H1 (cell line): Measurements from ENCODE around the gene AFF2. TPM values are rescaled to one million over a fixed set of nuclear protein-coding genes. Genes with fewer than 3 reads are reported as not detected.

Experiments
- CTCF ChIA-PET: fragments of 300-600 bp; sonication (Branson Sonifier 250); formaldehyde crosslinking; loops from one replicate; lab custom pipeline; 2021; ENCODE audit not compliant: partially characterized antibody; lab: Charles Lee
- POLR2A ChIA-PET: fragments of 300-600 bp; sonication (Branson Sonifier 250); formaldehyde crosslinking; loops from one replicate; lab custom pipeline; 2021; ENCODE audit warnings: inconsistent platforms; ENCODE audit not compliant: partially characterized antibody; lab: Charles Lee
- DNase-seq, 2 experiments: peaks; one replicate each; pipeline versions ENCODE4 v3.0.0 to v3.0.0-alpha.2; 2010 to 2022; ENCODE audit warnings: low spot score in 2 of 2, low read depth in 1 of 2, mixed read lengths in 1 of 2
- FAIRE-seq: peaks from 2 replicates; lab custom pipeline; 2011; peaks lifted over from hg19 to GRCh38; lab: Jason Lieb, UNC
- H2AFZ ChIP-seq: 2 replicates; pipeline ENCODE4 v1.8.1; 2012; ENCODE audit warnings: low read length, inconsistent platforms
- H2AK5ac ChIP-seq: 2 replicates; pipeline ENCODE4 v1.6.1; 2013; ENCODE audit warnings: low read depth, low read length
- H2BK120ac ChIP-seq: replicated peaks from 2 replicates; pipeline ENCODE3; 2013; ENCODE audit warnings: low read depth, low read length, inconsistent platforms
- H2BK12ac ChIP-seq: 2 replicates; pipeline ENCODE4 v1.6.1; 2013; ENCODE audit warnings: low read depth, low read length
- H2BK15ac ChIP-seq: 2 replicates; pipeline ENCODE4 v1.6.1; 2013; ENCODE audit warnings: low read length
- H2BK20ac ChIP-seq: 2 replicates; pipeline ENCODE4 v1.6.1; 2013; ENCODE audit warnings: low read length
- H2BK5ac ChIP-seq: 2 replicates; pipeline ENCODE4 v1.6.1; 2013; ENCODE audit warnings: low read depth, low read length
- H3K14ac ChIP-seq: 2 replicates; pipeline ENCODE4 v1.6.1; 2013; ENCODE audit warnings: inconsistent platforms; ENCODE audit not compliant: insufficient read length
- H3K18ac ChIP-seq: 2 replicates; pipeline ENCODE4 v1.6.1; 2013; ENCODE audit warnings: low read length; ENCODE audit errors: extremely low read depth
- H3K23ac ChIP-seq: 2 replicates; pipeline ENCODE4 v1.6.1; 2013; ENCODE audit warnings: inconsistent platforms; ENCODE audit not compliant: insufficient read length
- H3K23me2 ChIP-seq: 2 replicates; pipeline ENCODE4 v1.6.1; 2013; ENCODE audit warnings: low read depth, low read length
- H3K27ac ChIP-seq: 2 replicates; pipeline ENCODE4 v1.6.1; 2011; ENCODE audit warnings: low read depth, low read length, inconsistent platforms
- H3K27me3 ChIP-seq, 4 experiments: replicated peaks in 1 of 4; 1 replicate in 1 of 4; 2 replicates in 3 of 4; pipeline versions ENCODE4 v1.6.1 to v1.8.1; 2011 to 2013; ENCODE audit warnings: low read length in 3 of 4, mild to moderate bottlenecking in 3 of 4, inconsistent platforms in 2 of 4, mixed read lengths in 2 of 4, moderate library complexity in 1 of 4; ENCODE audit not compliant: control insufficient read depth in 3 of 4, insufficient read depth in 3 of 4; ENCODE audit errors: extremely low read depth in 1 of 4
- H3K36me3 ChIP-seq, 4 experiments: 2 replicates each; pipeline versions ENCODE4 v1.6.1 to v1.8.1; 2011 to 2013; ENCODE audit warnings: mild to moderate bottlenecking in 4 of 4, low read length in 3 of 4, moderate library complexity in 2 of 4, control low read depth in 1 of 4, inconsistent platforms in 1 of 4; ENCODE audit not compliant: insufficient read depth in 4 of 4, control insufficient read depth in 2 of 4
- H3K4ac ChIP-seq: replicated peaks from 2 replicates; pipeline ENCODE3; 2013; ENCODE audit warnings: low read length, low read depth, mixed read lengths, inconsistent platforms; ENCODE audit not compliant: insufficient read length
- H3K4me1 ChIP-seq, 4 experiments: replicated peaks in 1 of 4; 1 replicate in 1 of 4; 2 replicates in 3 of 4; pipeline versions ENCODE4 v1.6.1 to v1.8.1; 2011 to 2013; ENCODE audit warnings: low read length in 3 of 4, inconsistent platforms in 2 of 4, mixed read lengths in 1 of 4; ENCODE audit not compliant: insufficient read depth in 4 of 4, control insufficient read depth in 3 of 4
- H3K4me2 ChIP-seq, 2 experiments: 2 replicates each; pipeline versions ENCODE4 v1.6.1 to v1.8.1; 2011 to 2013; ENCODE audit warnings: low read depth in 2 of 2, low read length in 2 of 2, control low read depth in 1 of 2, inconsistent platforms in 1 of 2, mild to moderate bottlenecking in 1 of 2; ENCODE audit not compliant: insufficient read depth in 1 of 2
- H3K4me3 ChIP-seq, 4 experiments: fragments of 200-600, 300-600 bp in 1 of 4; sonication (generic), shearing (Covaris generic), sonication (Bioruptor Twin) in 1 of 4; 2 replicates each; pipeline versions ENCODE4 v1.5.1 to v1.8.1; 2011 to 2016; ENCODE audit warnings: low read length in 4 of 4, low read depth in 3 of 4, control low read depth in 2 of 4, inconsistent platforms in 2 of 4, mild to moderate bottlenecking in 2 of 4, mixed read lengths in 1 of 4, moderate library complexity in 1 of 4; ENCODE audit not compliant: insufficient read depth in 2 of 4; ENCODE audit errors: extremely low read depth in 1 of 4
- H3K56ac ChIP-seq: replicated peaks from 2 replicates; pipeline ENCODE3; 2013; ENCODE audit warnings: low read depth, mild to moderate bottlenecking, mixed read lengths, low read length, inconsistent platforms; ENCODE audit not compliant: insufficient read length
- H3K79me1 ChIP-seq: 2 replicates; pipeline ENCODE4 v1.6.1; 2013; ENCODE audit warnings: low read depth, low read length, control low read depth
- H3K79me2 ChIP-seq, 2 experiments: 2 replicates each; pipeline versions ENCODE4 v1.6.1 to v1.8.1; 2012 to 2013; ENCODE audit warnings: low read length in 2 of 2, mild to moderate bottlenecking in 2 of 2, inconsistent platforms in 1 of 2; ENCODE audit not compliant: insufficient read depth in 2 of 2, control insufficient read depth in 1 of 2
- H3K9ac ChIP-seq, 4 experiments: replicated peaks in 1 of 4; 1 replicate in 1 of 4; 2 replicates in 3 of 4; pipeline versions ENCODE4 v1.6.1 to v1.8.1; 2011 to 2013; ENCODE audit warnings: low read depth in 3 of 4, low read length in 3 of 4, control low read depth in 2 of 4, mild to moderate bottlenecking in 2 of 4, moderate library complexity in 2 of 4, inconsistent platforms in 1 of 4; ENCODE audit errors: extremely low read depth in 1 of 4
- H3K9me3 ChIP-seq, 2 experiments: 2 replicates each; pipeline versions ENCODE4 v1.6.1 to v1.8.1; 2012 to 2013; ENCODE audit warnings: mild to moderate bottlenecking in 2 of 2, moderate library complexity in 2 of 2, control low read depth in 1 of 2, inconsistent platforms in 1 of 2, low read depth in 1 of 2, low read length in 1 of 2, mixed read lengths in 1 of 2; ENCODE audit not compliant: insufficient read depth in 2 of 2
- H4K20me1 ChIP-seq, 2 experiments: replicated peaks in 1 of 2; 2 replicates each; pipeline versions ENCODE3 to v1.8.1; 2011 to 2013; ENCODE audit warnings: inconsistent platforms in 2 of 2, low read length in 2 of 2, mild to moderate bottlenecking in 1 of 2; ENCODE audit not compliant: insufficient read depth in 2 of 2, control insufficient read depth in 1 of 2
- H4K5ac ChIP-seq: 2 replicates; pipeline ENCODE4 v1.6.1; 2013; ENCODE audit warnings: low read length, low read depth, mixed read lengths, inconsistent platforms; ENCODE audit not compliant: insufficient read length
- H4K8ac ChIP-seq: 2 replicates; pipeline ENCODE4 v1.8.0; 2013; ENCODE audit warnings: mild to moderate bottlenecking, moderate library complexity, low read length, inconsistent platforms; ENCODE audit not compliant: insufficient read depth; ENCODE audit errors: extremely low read depth
- H4K91ac ChIP-seq: replicated peaks from 2 replicates; pipeline ENCODE3; 2013; ENCODE audit warnings: low read length, mixed read lengths, inconsistent platforms; ENCODE audit not compliant: insufficient read length
- MAFK ChIP-seq: IDR thresholded peaks from 2 replicates; pipeline ENCODE4 v1.6.1; 2012; ENCODE audit warnings: low read depth, mild to moderate bottlenecking, improper control_type of control experiment, low read length
- NRF1 ChIP-seq: IDR thresholded peaks from 2 replicates; pipeline ENCODE4 v1.6.1; 2011; ENCODE audit warnings: mild to moderate bottlenecking, low read depth, low read length, improper control_type of control experiment
- POLR2A ChIP-seq, 2 experiments: IDR thresholded peaks; 1 replicate in 1 of 2; 2 replicates in 1 of 2; pipeline ENCODE4 v1.6.1; 2011; ENCODE audit warnings: low read depth in 2 of 2, low read length in 2 of 2, mild to moderate bottlenecking in 2 of 2; ENCODE audit errors: control extremely low read depth in 1 of 2
- RFX5 ChIP-seq: IDR thresholded peaks from 2 replicates; pipeline ENCODE4 v1.6.1; 2011; ENCODE audit warnings: low read depth, low read length, improper control_type of control experiment, borderline replicate concordance
- SAP30 ChIP-seq: fragments of 300-600 bp; sonication (generic); IDR thresholded peaks from 2 replicates; pipeline ENCODE4 v1.7.1; 2012; ENCODE audit warnings: low read length, moderate library complexity, mild to moderate bottlenecking, inconsistent platforms; ENCODE audit not compliant: insufficient read depth, insufficient replicate concordance
- SIRT6 ChIP-seq: IDR thresholded peaks from one replicate; pipeline ENCODE4 v1.7.1; 2012; ENCODE audit warnings: low read length, inconsistent platforms
- SRF ChIP-seq: IDR thresholded peaks from 2 replicates; pipeline ENCODE4 v1.6.1; 2011; ENCODE audit warnings: mild to moderate bottlenecking, low read depth, low read length, moderate library complexity
- TBP ChIP-seq: IDR thresholded peaks from 2 replicates; pipeline ENCODE4 v1.6.1; 2011; ENCODE audit warnings: low read depth, low read length, improper control_type of control experiment
- YY1 ChIP-seq: IDR thresholded peaks from 2 replicates; pipeline ENCODE4 v1.6.1; 2011; ENCODE audit warnings: low read depth, mild to moderate bottlenecking, low read length
- WGBS, 2 experiments: shearing (Covaris generic) in 1 of 2; methylation state at CpG; one replicate each; pipeline versions ENCODE4 v1.1.6 to v1.1.7; 2013 to 2015; ENCODE audit warnings: low lambda C conversion rate in 2 of 2, mixed read lengths in 2 of 2, inconsistent platforms in 1 of 2, low coverage in 1 of 2, missing lambda C conversion rate in 1 of 2; ENCODE audit not compliant: insufficient replicate concordance in 2 of 2, insufficient coverage in 1 of 2, insufficient read length in 1 of 2; ENCODE audit errors: extremely low coverage in 1 of 2, missing lambda C conversion rate in 1 of 2; 5-methylcytosine and 5-hydroxymethylcytosine counted together
- polyA plus RNA-seq, 7 experiments: library from polyadenylated mRNA; depleted of rRNA in 3 of 7; stranded (reverse) in 5 of 7; unstranded in 2 of 7; fragments of >200 nt in 5 of 7; fragments of 200-250 nt in 2 of 7; gene quantifications; 1 replicate in 5 of 7; 2 replicates in 1 of 7; 4 replicates in 1 of 7; pipeline versions ENCODE4 v1.2.1 to v1.2.3, GENCODE V29; 2011 to 2013; ENCODE audit warnings: missing spikeins in 2 of 7, mixed read lengths in 2 of 7
- total RNA-seq: library from RNA; stranded (reverse); fragmentation: NEBNext Ultra II Directional; extraction: Animal tissue kit (Norgen Biotek cat#: 25700); gene quantifications from 2 replicates; pipeline ENCODE4 v1.2.1, GENCODE V29; 2021

AFF2 gene
- total and polyA plus RNA-seq, 2 of the 8 experiments (the other 6 are each of a cell fraction or from before 2014, with no cell fraction given): 2.0 to 7.3 TPM

DNA sequence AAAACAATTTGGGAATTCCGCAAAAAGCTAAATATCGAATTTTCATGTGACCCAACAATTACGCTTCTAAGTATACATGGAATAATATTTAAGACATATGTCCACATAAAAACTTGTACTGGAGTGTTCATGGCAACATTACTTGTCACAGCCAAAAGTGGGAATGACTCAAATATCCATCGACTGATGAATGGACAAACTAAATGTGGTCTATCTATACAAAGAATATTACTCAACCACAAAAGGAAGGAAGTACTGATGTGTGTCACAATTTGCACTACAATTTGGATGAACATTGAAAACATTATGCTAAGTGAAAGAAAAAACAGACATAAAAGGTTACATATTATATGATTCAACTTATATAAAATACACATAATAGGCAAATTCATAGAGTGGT is 71.9 kb downstream of the AFF2 start:
- WGBS, 2 experiments: 92% methylated on average over 4 of the region's 4 CpGs; no CpG with 5 or more reads in 1 of the 2 experiments
- H2BK12ac ChIP-seq: no peak overlapping the region
- no peaks in the 10 kb centered on the region; the same call in 1 of the 2 replicates for H3K23me2 ChIP-seq
- no peaks in the 10 kb centered on the region for H3K27me3 ChIP-seq
- no peaks in the 10 kb centered on the region for H3K9me3 ChIP-seq
- H3K14ac ChIP-seq: no peak overlapping the region
- ChIA-PET CTCF (interaction anchor here (0.8 to 1.8 kb wide), 3 partner anchors 15 to 459 kb away, joined by 4 read pairs; no protein-coding TSS in a partner anchor), POLR2A (no interaction called here)
- H3K56ac ChIP-seq: no peak overlapping the region
- H4K20me1 ChIP-seq: no peaks in the 10 kb centered on the region
- H2AFZ ChIP-seq: no peak overlapping the region
- no peaks in the 10 kb centered on the region for H3K79me1 ChIP-seq
- H4K5ac ChIP-seq: no peak overlapping the region
- DNase-seq (no peak), FAIRE-seq (no peak)
- H3K4me2 ChIP-seq: no peak overlapping the region
- no peak overlapping the region for H3K4me3 ChIP-seq
- H3K79me2 ChIP-seq: no peaks in the 10 kb centered on the region
- no peak overlapping the region for H2BK120ac ChIP-seq
- H3K4me1 ChIP-seq: no peaks in the 10 kb centered on the region; a peak in 1 of 7 replicates
- no peak overlapping the region for H4K8ac ChIP-seq
- no peak overlapping the region for H2AK5ac ChIP-seq
- no peak overlapping the region for H3K23ac ChIP-seq
- no peak overlapping the region for H2BK15ac ChIP-seq
- H2BK5ac ChIP-seq: no peak overlapping the region
- TF ChIP-seq TBP: no peak
- no peak for TF ChIP-seq SRF
- TF ChIP-seq SIRT6: no peak
- no peak for TF ChIP-seq NRF1
- TF ChIP-seq SAP30: no peak
- no peak for TF ChIP-seq POLR2A (IDR thresholded peaks at IDR 0.05; ENCODE audit: control extremely low read depth in 1 of 2, low read depth in 2 of 2, low read length in 2 of 2)
- TF ChIP-seq RFX5: no peak
- TF ChIP-seq MAFK: no peak
- TF ChIP-seq YY1: no peak
- no peaks in the 10 kb centered on the region for H3K36me3 ChIP-seq
- no peak overlapping the region for H3K9ac ChIP-seq
- no peak overlapping the region for H3K18ac ChIP-seq
- no peak overlapping the region for H3K4ac ChIP-seq
- H4K91ac ChIP-seq: no peak overlapping the region
- no peak overlapping the region for H3K27ac ChIP-seq
- H2BK20ac ChIP-seq: no peak overlapping the region
